GM21390 (cell line): ENCODE data around the gene BCO1.
"Not testable (repeated sequence)": the region's sequence is repeated elsewhere in the genome, so short reads cannot be mapped to it uniquely, and the experiment has no call there.

Source experiments
- ATAC-seq: cut with Tn5 transposase; IDR thresholded peaks from one replicate; pipeline ENCODE4 v1.9.1; 2021; ENCODE audit not compliant: unreplicated experiment

Gene BCO1, protein sequence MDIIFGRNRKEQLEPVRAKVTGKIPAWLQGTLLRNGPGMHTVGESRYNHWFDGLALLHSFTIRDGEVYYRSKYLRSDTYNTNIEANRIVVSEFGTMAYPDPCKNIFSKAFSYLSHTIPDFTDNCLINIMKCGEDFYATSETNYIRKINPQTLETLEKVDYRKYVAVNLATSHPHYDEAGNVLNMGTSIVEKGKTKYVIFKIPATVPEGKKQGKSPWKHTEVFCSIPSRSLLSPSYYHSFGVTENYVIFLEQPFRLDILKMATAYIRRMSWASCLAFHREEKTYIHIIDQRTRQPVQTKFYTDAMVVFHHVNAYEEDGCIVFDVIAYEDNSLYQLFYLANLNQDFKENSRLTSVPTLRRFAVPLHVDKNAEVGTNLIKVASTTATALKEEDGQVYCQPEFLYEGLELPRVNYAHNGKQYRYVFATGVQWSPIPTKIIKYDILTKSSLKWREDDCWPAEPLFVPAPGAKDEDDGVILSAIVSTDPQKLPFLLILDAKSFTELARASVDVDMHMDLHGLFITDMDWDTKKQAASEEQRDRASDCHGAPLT

GRCh38 chr16:81238296-81239011, at the start of gene BCO1:
BCO1 (plus strand) TSS chr16:81238689; CDS start chr16:81238909, 220 bp downstream.
- no peak for ATAC-seq

- ATAC-seq = no peak
Observed at GRCh38 chr16:81189100-81189664, 49.3 kb upstream of the BCO1 start.

GRCh38 chr16:81190667-81191066, 47.8 kb upstream of the BCO1 start:
- ATAC-seq = no peak

DNA sequence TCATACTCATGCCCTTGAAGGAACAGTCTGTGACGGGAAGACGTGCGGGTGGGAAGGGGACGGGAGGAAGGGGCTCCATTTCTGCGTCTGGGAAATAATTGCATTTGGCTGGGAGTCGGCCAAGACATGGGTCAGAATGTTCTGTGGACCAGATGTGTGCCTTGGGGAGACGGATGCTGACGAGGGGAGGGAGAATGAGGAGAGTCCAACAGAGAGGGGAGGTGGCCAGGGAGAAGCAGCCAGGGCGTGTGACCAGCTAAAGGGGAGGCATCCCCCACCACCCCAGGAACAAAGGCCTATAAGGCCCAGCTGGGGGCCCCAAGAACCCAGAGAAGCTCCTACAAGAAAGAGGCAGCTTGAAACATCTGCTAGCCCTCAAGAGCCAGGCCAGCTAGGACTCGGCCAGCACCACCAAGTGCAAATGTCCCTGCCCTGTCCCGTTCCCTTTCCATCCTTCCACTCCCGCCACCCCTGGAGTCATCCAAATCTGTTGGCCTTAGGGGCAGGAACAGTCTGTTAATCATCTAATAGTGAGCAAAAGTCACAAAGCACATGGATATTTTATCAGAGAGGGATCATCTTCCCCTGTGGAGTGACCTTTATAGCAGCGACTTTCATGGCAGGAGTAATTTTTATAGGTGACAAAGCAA, 42.5 kb upstream of the BCO1 start:
- ATAC-seq = no peak

- ATAC-seq = no peak
Observed at GRCh38 chr16:81198635-81199034, 39.9 kb upstream of the BCO1 start.

- no peak for ATAC-seq
Observed at GRCh38 chr16:81201267-81201666, 37.2 kb upstream of the BCO1 start.

DNA sequence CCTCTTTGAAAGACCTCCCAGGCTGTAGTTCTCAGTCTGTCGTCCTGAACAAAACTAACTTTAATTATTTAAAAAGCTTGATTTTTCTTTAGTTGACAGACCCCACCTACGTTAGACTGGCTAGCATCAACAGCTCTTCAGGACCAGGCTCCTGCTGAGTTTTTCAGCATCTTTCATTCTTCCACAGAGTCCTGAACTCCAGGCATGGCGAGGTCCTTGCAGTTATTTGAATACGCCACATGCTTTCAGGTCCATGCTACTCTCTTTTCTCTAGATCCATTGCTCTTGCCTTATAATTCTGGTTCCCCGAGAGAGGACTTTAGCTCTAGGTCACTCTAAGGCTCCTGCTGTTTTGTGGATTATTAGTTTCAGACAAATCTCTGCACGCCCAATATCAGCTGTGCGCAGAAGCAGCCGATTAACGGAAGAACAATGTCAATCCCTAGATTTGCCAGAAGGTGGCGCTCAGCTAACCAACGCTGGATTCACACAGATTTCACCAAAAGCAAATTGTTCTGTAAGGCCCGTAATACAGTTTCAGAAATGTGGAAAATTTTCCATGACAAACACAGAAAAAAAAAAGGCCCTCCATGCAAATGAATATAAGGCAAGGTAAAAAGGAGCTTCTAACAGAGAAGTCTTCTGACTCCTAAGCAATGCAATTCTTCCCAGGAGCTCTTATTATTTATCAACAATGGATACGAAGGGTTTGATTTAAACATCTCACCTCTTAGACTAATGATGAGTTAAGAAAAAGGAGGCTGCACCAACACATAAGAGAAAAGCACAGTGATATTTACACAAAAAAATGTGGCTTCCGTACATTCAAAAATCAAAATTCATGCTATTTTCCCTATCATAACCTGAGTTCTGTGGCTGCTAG, 33.5 kb upstream of the BCO1 start:
- ATAC-seq = no peak

- ATAC-seq = no peak
Observed at GRCh38 chr16:81207076-81207475, 31.4 kb upstream of the BCO1 start.

- ATAC-seq = no peak
Observed at GRCh38 chr16:81210807-81211206, 27.7 kb upstream of the BCO1 start.

GRCh38 chr16:81212830-81213465, 25.5 kb upstream of the BCO1 start:
- ATAC-seq = no peak

GRCh38 chr16:81214745-81215166, 23.7 kb upstream of the BCO1 start:
- ATAC-seq = no peak

DNA sequence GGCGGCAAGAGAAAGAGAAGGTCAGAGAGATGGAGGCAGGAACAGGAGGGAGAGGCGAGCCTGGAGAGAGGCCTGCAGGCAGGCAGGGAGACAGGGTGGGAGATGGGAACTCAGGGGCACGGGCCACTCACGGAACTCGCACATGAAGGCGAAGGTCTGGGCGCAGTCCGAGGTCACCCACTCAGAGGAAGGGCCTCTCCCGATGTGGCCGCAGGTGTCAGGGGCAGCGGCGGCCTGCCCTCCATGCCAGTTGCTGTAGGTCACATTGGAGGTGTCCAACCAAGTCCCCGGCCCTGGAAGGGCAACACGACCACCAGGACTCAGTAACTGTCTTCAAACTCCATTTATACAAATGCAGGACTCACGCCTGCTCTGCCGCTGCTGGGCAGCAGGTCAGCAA, 22.4 kb upstream of the BCO1 start:
- ATAC-seq = no peak

GRCh38 chr16:81216706-81217105, 21.8 kb upstream of the BCO1 start:
- ATAC-seq = no peak

DNA sequence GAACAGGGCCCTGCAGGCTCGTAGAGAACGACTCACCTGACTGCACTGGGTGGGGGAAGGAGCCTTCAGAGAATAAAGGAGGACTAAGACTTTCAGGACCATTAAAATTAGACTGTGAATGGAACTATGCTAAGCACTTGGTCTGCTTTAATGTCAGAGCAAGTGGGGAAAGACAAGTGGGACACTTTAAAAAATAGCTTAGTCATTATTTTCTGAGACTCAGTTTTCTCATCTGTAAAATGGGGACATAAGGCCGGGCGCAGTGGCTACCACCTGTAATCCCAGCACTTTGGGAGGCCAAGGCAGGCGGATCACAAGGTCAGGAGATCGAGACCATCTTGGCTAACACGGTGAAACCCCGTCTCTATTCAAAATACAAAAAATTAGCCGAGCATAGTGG, 19.3 kb upstream of the BCO1 start:
- no peak for ATAC-seq

GRCh38 chr16:81220349-81220748, 18.1 kb upstream of the BCO1 start:
- ATAC-seq = no peak

DNA sequence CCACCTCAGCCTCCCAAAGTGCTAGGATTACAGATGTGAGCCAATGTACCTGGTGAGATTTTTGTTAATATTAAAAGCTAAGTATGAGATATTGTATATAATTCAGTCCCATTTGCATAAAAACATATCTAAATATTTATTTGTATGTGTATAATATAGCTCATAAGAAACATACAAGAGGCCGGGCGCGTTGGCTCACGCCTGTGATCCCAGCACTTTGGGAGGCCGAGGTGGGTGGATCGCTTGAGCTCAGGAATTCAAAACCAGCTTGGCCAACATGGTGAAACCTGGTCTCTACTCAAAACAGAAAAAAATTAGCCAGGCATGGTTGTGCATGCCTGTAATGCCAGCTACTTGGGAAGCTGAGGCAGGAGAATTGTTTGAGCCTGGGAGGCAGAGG, 16.8 kb upstream of the BCO1 start:
- ATAC-seq = no peak

DNA sequence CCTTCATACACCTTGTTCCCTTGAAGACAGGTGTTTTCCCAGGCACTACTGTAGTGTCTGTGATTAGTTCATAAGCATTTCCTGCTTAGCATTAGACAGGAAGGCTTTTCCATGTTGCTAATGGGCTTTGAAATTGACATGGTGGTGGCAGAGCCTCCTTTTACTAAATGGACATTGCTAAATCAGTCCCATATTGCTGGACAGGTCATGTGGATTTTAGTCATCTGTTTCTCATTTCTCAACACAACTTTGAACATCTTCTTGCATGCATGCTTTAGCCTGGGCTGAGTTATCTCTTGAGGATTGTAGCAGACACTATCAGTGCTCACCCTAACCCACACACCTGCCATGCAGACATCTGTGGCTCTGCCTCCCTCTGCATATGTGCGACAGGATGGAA, 13.7 kb upstream of the BCO1 start:
- ATAC-seq = no peak

GRCh38 chr16:81225697-81226096, 12.8 kb upstream of the BCO1 start:
- ATAC-seq = not testable (repeated sequence)

DNA sequence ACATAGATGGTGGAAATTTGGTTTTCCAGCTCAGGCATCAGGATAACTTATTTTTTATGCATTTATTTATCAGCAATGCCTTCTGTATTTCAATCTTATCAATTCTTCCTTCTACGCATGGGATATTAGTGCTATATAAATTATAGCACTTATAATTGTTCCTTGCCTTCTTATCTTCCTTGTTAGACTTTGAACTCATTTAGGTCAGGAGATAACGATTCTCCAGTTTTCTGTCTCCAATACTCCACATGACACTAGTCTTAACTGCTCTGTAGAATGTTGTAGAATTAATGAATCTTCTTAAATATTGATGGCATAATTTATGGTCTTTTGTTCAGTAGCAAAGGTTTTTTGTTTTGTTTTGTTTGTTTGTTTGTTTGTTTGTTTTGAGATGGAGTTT, 10.7 kb upstream of the BCO1 start:
- ATAC-seq = no peak

DNA sequence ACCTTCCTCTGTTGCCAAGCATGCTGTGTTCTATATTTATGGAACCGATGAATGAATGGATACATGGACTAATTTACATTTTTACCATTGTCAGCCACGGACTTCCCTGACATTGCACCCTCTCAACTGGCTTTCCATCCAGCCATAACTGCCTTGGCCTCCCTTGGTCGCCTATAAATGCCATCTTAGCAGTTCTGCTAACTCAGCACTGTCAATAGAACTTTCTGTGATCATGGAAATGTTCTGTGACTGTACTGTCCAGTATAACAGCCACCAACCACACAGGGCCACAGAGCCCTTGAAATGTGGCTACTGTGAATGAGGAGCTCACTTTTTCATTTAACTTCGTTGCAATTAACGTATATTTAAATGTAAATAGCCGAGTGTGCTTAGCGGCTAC, 8.7 kb upstream of the BCO1 start:
- no peak for ATAC-seq
